SIG-M5 treated with dmso at 0.1 percent for 504 hours (cell line): Measurements from ENCODE around the gene RASGRP2.
A peak's percentile ranks its signal among the peaks of the same experiment; 100 is the strongest.

Source experiments
- DNase-seq: peaks from one replicate; lab custom pipeline; 2025; ENCODE audit not compliant: unreplicated experiment; lab: John Stamatoyannopoulos, UW

RASGRP2 gene

GRCh38 chr11:64771861-64772260 lies 27.9 kb upstream of the RASGRP2 start:
- DNase-seq: peak; percentile 46

- no peak for DNase-seq
Measured at GRCh38 chr11:64770120-64770519, 26.2 kb upstream of the RASGRP2 start.

GRCh38 chr11:64769283-64769682 lies 25.3 kb upstream of the RASGRP2 start:
- no peak for DNase-seq

- no peak for DNase-seq
Measured at GRCh38 chr11:64768300-64768694, 24.4 kb upstream of the RASGRP2 start.

- DNase-seq: peak; percentile 43
Measured at GRCh38 chr11:64767344-64768299, 23.7 kb upstream of the RASGRP2 start.

GRCh38 chr11:64766881-64767280 lies 22.9 kb upstream of the RASGRP2 start:
- no peak for DNase-seq

- DNase-seq: no peak
Measured at GRCh38 chr11:64765851-64766665, 22.1 kb upstream of the RASGRP2 start.

GRCh38 chr11:64765291-64765850 lies 21.4 kb upstream of the RASGRP2 start:
- no peak for DNase-seq

GRCh38 chr11:64764753-64765152 lies 20.8 kb upstream of the RASGRP2 start:
- no peak for DNase-seq

- no peak for DNase-seq
Measured at GRCh38 chr11:64764040-64764611, 20.2 kb upstream of the RASGRP2 start.

GRCh38 chr11:64763526-64764039 lies 19.6 kb upstream of the RASGRP2 start:
- no peak for DNase-seq

- no peak for DNase-seq
Measured at GRCh38 chr11:64762674-64763525, 19.0 kb upstream of the RASGRP2 start.

- no peak for DNase-seq
Measured at GRCh38 chr11:64762277-64762673, 18.3 kb upstream of the RASGRP2 start.

- DNase-seq: no peak
Measured at GRCh38 chr11:64760759-64761420, 16.9 kb upstream of the RASGRP2 start.

GRCh38 chr11:64759722-64760719 lies 16.1 kb upstream of the RASGRP2 start, which contains the start of gene PYGM:
TSS of gene PYGM (minus strand) at chr11:64759974. CDS start at chr11:64759898, 76 bp downstream.
- no peak for DNase-seq

GRCh38 chr11:64759131-64759721 lies 15.3 kb upstream of the RASGRP2 start:
- no peak for DNase-seq

- DNase-seq: no peak
Measured at GRCh38 chr11:64758330-64759079, 14.6 kb upstream of the RASGRP2 start.
